Right atrium auricular region (tissue), 2 donors: ENCODE results near the gene RRP9. TPM values are rescaled to one million over a fixed set of nuclear protein-coding genes. Genes with fewer than 3 reads are reported as not detected.

Source experiments
- DNase-seq: peaks from one replicate; pipeline ENCODE4 v3.0.0-alpha.2; 2019; ENCODE audit warnings: low spot score
- H3K27ac ChIP-seq, 2 donors: fragments of 200-600 bp; sonication (generic); 1 replicate in 1 of 2; 2 replicates in 1 of 2; pipeline ENCODE4 v1.5.1; 2016 to 2019
- H3K27me3 ChIP-seq, 2 donors: fragments of 200-600 bp; sonication (generic); one replicate each; pipeline versions ENCODE4 v1.5.1 to v1.6.0; 2017 to 2019
- H3K36me3 ChIP-seq: fragments of 200-600 bp; sonication (generic); one replicate; pipeline ENCODE4 v1.5.1; 2016
- H3K4me1 ChIP-seq, 2 donors: fragments of 200-600 bp; sonication (generic); one replicate each; pipeline versions ENCODE4 v1.5.1 to v1.6.0; 2017 to 2019
- H3K4me3 ChIP-seq, 2 donors: fragments of 200-600 bp; sonication (generic); 1 replicate in 1 of 2; 2 replicates in 1 of 2; pipeline ENCODE4 v1.5.1; 2017 to 2019; ENCODE audit warnings: mild to moderate bottlenecking in 1 of 2, moderate library complexity in 1 of 2
- H3K9me3 ChIP-seq, 2 donors: fragments of 200-600 bp; sonication (generic); one replicate each; pipeline ENCODE4 v1.5.1; 2019
- total RNA-seq, 2 donors: library from RNA; depleted of rRNA; stranded (reverse); fragments of >200 nt; gene quantifications; one replicate each; pipeline ENCODE4 v1.1.0, GENCODE V29; 2016
- TF ChIP-seq, protein P1 (sequence below), 2 donors: fragments of 200-600 bp; sonication (generic); IDR thresholded peaks; one replicate each; pipeline ENCODE4 v1.5.1; 2019; ENCODE audit warnings: antibody characterized with exemption in 2 of 2

The RRP9 gene
- total RNA-seq, 2 donors from 2014 or later: 6.3 to 11.1 TPM

GRCh38 chr3:51968170-51968775, 26.6 kb upstream of the RRP9 start:
- Histone ChIP-seq H3K4me3 (peak overlapping the region; percentile 74 to 91), H3K9me3 (no peaks in the 10 kb centered on the region), H3K27ac (peak overlapping the region; percentile 91 to 94), H3K27me3 (no peaks in the 10 kb centered on the region), H3K36me3 (no peaks in the 10 kb centered on the region), H3K4me1 (peaks cover 0 to 51% of the 10 kb centered on the region in 2 donors)
- no peak for DNase-seq
- TF ChIP-seq, protein P1, sequence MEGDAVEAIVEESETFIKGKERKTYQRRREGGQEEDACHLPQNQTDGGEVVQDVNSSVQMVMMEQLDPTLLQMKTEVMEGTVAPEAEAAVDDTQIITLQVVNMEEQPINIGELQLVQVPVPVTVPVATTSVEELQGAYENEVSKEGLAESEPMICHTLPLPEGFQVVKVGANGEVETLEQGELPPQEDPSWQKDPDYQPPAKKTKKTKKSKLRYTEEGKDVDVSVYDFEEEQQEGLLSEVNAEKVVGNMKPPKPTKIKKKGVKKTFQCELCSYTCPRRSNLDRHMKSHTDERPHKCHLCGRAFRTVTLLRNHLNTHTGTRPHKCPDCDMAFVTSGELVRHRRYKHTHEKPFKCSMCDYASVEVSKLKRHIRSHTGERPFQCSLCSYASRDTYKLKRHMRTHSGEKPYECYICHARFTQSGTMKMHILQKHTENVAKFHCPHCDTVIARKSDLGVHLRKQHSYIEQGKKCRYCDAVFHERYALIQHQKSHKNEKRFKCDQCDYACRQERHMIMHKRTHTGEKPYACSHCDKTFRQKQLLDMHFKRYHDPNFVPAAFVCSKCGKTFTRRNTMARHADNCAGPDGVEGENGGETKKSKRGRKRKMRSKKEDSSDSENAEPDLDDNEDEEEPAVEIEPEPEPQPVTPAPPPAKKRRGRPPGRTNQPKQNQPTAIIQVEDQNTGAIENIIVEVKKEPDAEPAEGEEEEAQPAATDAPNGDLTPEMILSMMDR (IDR thresholded peaks at IDR 0.05): no peak

GRCh38 chr3:51967384-51968169, 25.9 kb upstream of the RRP9 start, which contains the start of gene PCBP4:
PCBP4 (minus strand) TSS chr3:51967454; CDS start chr3:51961240, 6,214 bp downstream.
- DNase-seq: peak; percentile 80
- H3K4me1 ChIP-seq: peaks cover 0 to 54% of the 10 kb centered on the region in 2 donors
- peak within 1 kb of the TSS; percentile 91 to 94 for H3K27ac ChIP-seq
- no peaks in the 10 kb centered on the region for H3K27me3 ChIP-seq
- no peaks in the 10 kb centered on the region for H3K9me3 ChIP-seq
- H3K4me3 ChIP-seq: peak within 1 kb of the TSS; percentile 74 to 91
- TF ChIP-seq, protein P1 (IDR thresholded peaks at IDR 0.05): no peak
- H3K36me3 ChIP-seq: no peaks in the 10 kb centered on the region

- TF ChIP-seq, protein P1 (IDR thresholded peaks at IDR 0.05): no peak
- no peak for DNase-seq
- H3K36me3 ChIP-seq: no peaks in the 10 kb centered on the region
- peaks cover 0 to 61% of the 10 kb centered on the region in 2 donors for H3K4me1 ChIP-seq
- peak overlapping the region; percentile 47 to 91 for H3K4me3 ChIP-seq
- peak overlapping the region; percentile 78 to 86 for H3K27ac ChIP-seq
- no peaks in the 10 kb centered on the region for H3K9me3 ChIP-seq
- H3K27me3 ChIP-seq: no peaks in the 10 kb centered on the region
Measured at GRCh38 chr3:51966922-51967383, 25.2 kb upstream of the RRP9 start.

GRCh38 chr3:51966486-51966885, 24.8 kb upstream of the RRP9 start:
- TF ChIP-seq, protein P1 (IDR thresholded peaks at IDR 0.05): no peak
- H3K4me1 ChIP-seq: peaks cover 0 to 65% of the 10 kb centered on the region in 2 donors

GRCh38 chr3:51966016-51966415, 24.3 kb upstream of the RRP9 start:
- no peak for DNase-seq
- TF ChIP-seq, protein P1 (IDR thresholded peaks at IDR 0.05): no peak
- Histone ChIP-seq H3K4me1 (peaks cover 0 to 70% of the 10 kb centered on the region in 2 donors), H3K9me3 (no peaks in the 10 kb centered on the region), H3K27ac (peak overlapping the region in 1 of 2 donors; percentile 86), H3K27me3 (no peaks in the 10 kb centered on the region), H3K4me3 (peak overlapping the region in 1 of 2 donors; percentile 91), H3K36me3 (peaks cover under 1% of the 10 kb centered on the region)

More at GRCh38 chr3:51966486-51966885, 24.8 kb upstream of the RRP9 start:
- Histone ChIP-seq H3K9me3 (no peaks in the 10 kb centered on the region), H3K36me3 (no peaks in the 10 kb centered on the region), H3K27ac (peak overlapping the region; percentile 78 to 86), H3K27me3 (no peaks in the 10 kb centered on the region), H3K4me3 (peak overlapping the region; percentile 47 to 91)
- DNase-seq: no peak
